H1 (cell line): ENCODE measurements around the gene MYOCD. TPM values are rescaled to one million over a fixed set of nuclear protein-coding genes. Genes with fewer than 3 reads are reported as not detected.

Experiments
- CTCF ChIA-PET: fragments of 300-600 bp; sonication (Branson Sonifier 250); formaldehyde crosslinking; loops from one replicate; lab custom pipeline; 2021; ENCODE audit not compliant: partially characterized antibody; lab: Charles Lee
- POLR2A ChIA-PET: fragments of 300-600 bp; sonication (Branson Sonifier 250); formaldehyde crosslinking; loops from one replicate; lab custom pipeline; 2021; ENCODE audit warnings: inconsistent platforms; ENCODE audit not compliant: partially characterized antibody; lab: Charles Lee
- DNase-seq, 2 experiments: peaks; one replicate each; pipeline versions ENCODE4 v3.0.0 to v3.0.0-alpha.2; 2010 to 2022; ENCODE audit warnings: low spot score in 2 of 2, low read depth in 1 of 2, mixed read lengths in 1 of 2
- FAIRE-seq: peaks from 2 replicates; lab custom pipeline; 2011; peaks lifted over from hg19 to GRCh38; lab: Jason Lieb, UNC
- H2AFZ ChIP-seq: 2 replicates; pipeline ENCODE4 v1.8.1; 2012; ENCODE audit warnings: low read length, inconsistent platforms
- H2AK5ac ChIP-seq: 2 replicates; pipeline ENCODE4 v1.6.1; 2013; ENCODE audit warnings: low read depth, low read length
- H2BK120ac ChIP-seq: replicated peaks from 2 replicates; pipeline ENCODE3; 2013; ENCODE audit warnings: low read depth, low read length, inconsistent platforms
- H2BK12ac ChIP-seq: 2 replicates; pipeline ENCODE4 v1.6.1; 2013; ENCODE audit warnings: low read depth, low read length
- H2BK15ac ChIP-seq: 2 replicates; pipeline ENCODE4 v1.6.1; 2013; ENCODE audit warnings: low read length
- H2BK20ac ChIP-seq: 2 replicates; pipeline ENCODE4 v1.6.1; 2013; ENCODE audit warnings: low read length
- H2BK5ac ChIP-seq: 2 replicates; pipeline ENCODE4 v1.6.1; 2013; ENCODE audit warnings: low read depth, low read length
- H3K14ac ChIP-seq: 2 replicates; pipeline ENCODE4 v1.6.1; 2013; ENCODE audit warnings: inconsistent platforms; ENCODE audit not compliant: insufficient read length
- H3K18ac ChIP-seq: 2 replicates; pipeline ENCODE4 v1.6.1; 2013; ENCODE audit warnings: low read length; ENCODE audit errors: extremely low read depth
- H3K23ac ChIP-seq: 2 replicates; pipeline ENCODE4 v1.6.1; 2013; ENCODE audit warnings: inconsistent platforms; ENCODE audit not compliant: insufficient read length
- H3K23me2 ChIP-seq: 2 replicates; pipeline ENCODE4 v1.6.1; 2013; ENCODE audit warnings: low read depth, low read length
- H3K27ac ChIP-seq: 2 replicates; pipeline ENCODE4 v1.6.1; 2011; ENCODE audit warnings: low read depth, low read length, inconsistent platforms
- H3K27me3 ChIP-seq, 4 experiments: replicated peaks in 1 of 4; 1 replicate in 1 of 4; 2 replicates in 3 of 4; pipeline versions ENCODE4 v1.6.1 to v1.8.1; 2011 to 2013; ENCODE audit warnings: low read length in 3 of 4, mild to moderate bottlenecking in 3 of 4, inconsistent platforms in 2 of 4, mixed read lengths in 2 of 4, moderate library complexity in 1 of 4; ENCODE audit not compliant: control insufficient read depth in 3 of 4, insufficient read depth in 3 of 4; ENCODE audit errors: extremely low read depth in 1 of 4
- H3K36me3 ChIP-seq, 4 experiments: 2 replicates each; pipeline versions ENCODE4 v1.6.1 to v1.8.1; 2011 to 2013; ENCODE audit warnings: mild to moderate bottlenecking in 4 of 4, low read length in 3 of 4, moderate library complexity in 2 of 4, control low read depth in 1 of 4, inconsistent platforms in 1 of 4; ENCODE audit not compliant: insufficient read depth in 4 of 4, control insufficient read depth in 2 of 4
- H3K4ac ChIP-seq: replicated peaks from 2 replicates; pipeline ENCODE3; 2013; ENCODE audit warnings: low read length, low read depth, mixed read lengths, inconsistent platforms; ENCODE audit not compliant: insufficient read length
- H3K4me1 ChIP-seq, 4 experiments: replicated peaks in 1 of 4; 1 replicate in 1 of 4; 2 replicates in 3 of 4; pipeline versions ENCODE4 v1.6.1 to v1.8.1; 2011 to 2013; ENCODE audit warnings: low read length in 3 of 4, inconsistent platforms in 2 of 4, mixed read lengths in 1 of 4; ENCODE audit not compliant: insufficient read depth in 4 of 4, control insufficient read depth in 3 of 4
- H3K4me2 ChIP-seq, 2 experiments: 2 replicates each; pipeline versions ENCODE4 v1.6.1 to v1.8.1; 2011 to 2013; ENCODE audit warnings: low read depth in 2 of 2, low read length in 2 of 2, control low read depth in 1 of 2, inconsistent platforms in 1 of 2, mild to moderate bottlenecking in 1 of 2; ENCODE audit not compliant: insufficient read depth in 1 of 2
- H3K4me3 ChIP-seq, 4 experiments: fragments of 200-600, 300-600 bp in 1 of 4; sonication (generic), shearing (Covaris generic), sonication (Bioruptor Twin) in 1 of 4; 2 replicates each; pipeline versions ENCODE4 v1.5.1 to v1.8.1; 2011 to 2016; ENCODE audit warnings: low read length in 4 of 4, low read depth in 3 of 4, control low read depth in 2 of 4, inconsistent platforms in 2 of 4, mild to moderate bottlenecking in 2 of 4, mixed read lengths in 1 of 4, moderate library complexity in 1 of 4; ENCODE audit not compliant: insufficient read depth in 2 of 4; ENCODE audit errors: extremely low read depth in 1 of 4
- H3K56ac ChIP-seq: replicated peaks from 2 replicates; pipeline ENCODE3; 2013; ENCODE audit warnings: low read depth, mild to moderate bottlenecking, mixed read lengths, low read length, inconsistent platforms; ENCODE audit not compliant: insufficient read length
- H3K79me1 ChIP-seq: 2 replicates; pipeline ENCODE4 v1.6.1; 2013; ENCODE audit warnings: low read depth, low read length, control low read depth
- H3K79me2 ChIP-seq, 2 experiments: 2 replicates each; pipeline versions ENCODE4 v1.6.1 to v1.8.1; 2012 to 2013; ENCODE audit warnings: low read length in 2 of 2, mild to moderate bottlenecking in 2 of 2, inconsistent platforms in 1 of 2; ENCODE audit not compliant: insufficient read depth in 2 of 2, control insufficient read depth in 1 of 2
- H3K9ac ChIP-seq, 4 experiments: replicated peaks in 1 of 4; 1 replicate in 1 of 4; 2 replicates in 3 of 4; pipeline versions ENCODE4 v1.6.1 to v1.8.1; 2011 to 2013; ENCODE audit warnings: low read depth in 3 of 4, low read length in 3 of 4, control low read depth in 2 of 4, mild to moderate bottlenecking in 2 of 4, moderate library complexity in 2 of 4, inconsistent platforms in 1 of 4; ENCODE audit errors: extremely low read depth in 1 of 4
- H3K9me3 ChIP-seq, 2 experiments: 2 replicates each; pipeline versions ENCODE4 v1.6.1 to v1.8.1; 2012 to 2013; ENCODE audit warnings: mild to moderate bottlenecking in 2 of 2, moderate library complexity in 2 of 2, control low read depth in 1 of 2, inconsistent platforms in 1 of 2, low read depth in 1 of 2, low read length in 1 of 2, mixed read lengths in 1 of 2; ENCODE audit not compliant: insufficient read depth in 2 of 2
- H4K20me1 ChIP-seq, 2 experiments: replicated peaks in 1 of 2; 2 replicates each; pipeline versions ENCODE3 to v1.8.1; 2011 to 2013; ENCODE audit warnings: inconsistent platforms in 2 of 2, low read length in 2 of 2, mild to moderate bottlenecking in 1 of 2; ENCODE audit not compliant: insufficient read depth in 2 of 2, control insufficient read depth in 1 of 2
- H4K5ac ChIP-seq: 2 replicates; pipeline ENCODE4 v1.6.1; 2013; ENCODE audit warnings: low read length, low read depth, mixed read lengths, inconsistent platforms; ENCODE audit not compliant: insufficient read length
- H4K8ac ChIP-seq: 2 replicates; pipeline ENCODE4 v1.8.0; 2013; ENCODE audit warnings: mild to moderate bottlenecking, moderate library complexity, low read length, inconsistent platforms; ENCODE audit not compliant: insufficient read depth; ENCODE audit errors: extremely low read depth
- H4K91ac ChIP-seq: replicated peaks from 2 replicates; pipeline ENCODE3; 2013; ENCODE audit warnings: low read length, mixed read lengths, inconsistent platforms; ENCODE audit not compliant: insufficient read length
- ASH2L ChIP-seq: fragments of 200-600, 300-600 bp; sonication (generic); IDR thresholded peaks from one replicate; pipeline ENCODE4 v1.7.1; 2017; ENCODE audit warnings: low read length
- ATF2 ChIP-seq: IDR thresholded peaks from 2 replicates; pipeline ENCODE4 v1.6.1; 2012; ENCODE audit warnings: low read length, inconsistent platforms
- HDAC6 ChIP-seq: IDR thresholded peaks from one replicate; pipeline ENCODE4 v1.7.1; 2012; ENCODE audit warnings: low read depth, mild to moderate bottlenecking, inconsistent platforms, low read length, moderate library complexity
- JUND ChIP-seq: IDR thresholded peaks from 2 replicates; pipeline ENCODE4 v1.6.1; 2011; ENCODE audit warnings: mild to moderate bottlenecking, improper control_type of control experiment, low read length
- KDM5A ChIP-seq: fragments of 200-600 bp; IDR thresholded peaks from 2 replicates; pipeline ENCODE4 v1.7.1; 2012; ENCODE audit warnings: mild to moderate bottlenecking, low read length, inconsistent platforms, mixed read lengths
- MAFK ChIP-seq: IDR thresholded peaks from 2 replicates; pipeline ENCODE4 v1.6.1; 2012; ENCODE audit warnings: low read depth, mild to moderate bottlenecking, improper control_type of control experiment, low read length
- SP1 ChIP-seq: IDR thresholded peaks from 2 replicates; pipeline ENCODE4 v1.6.1; 2011; ENCODE audit warnings: low read depth, low read length
- TAF1 ChIP-seq: IDR thresholded peaks from 2 replicates; pipeline ENCODE4 v1.6.1; 2011; ENCODE audit warnings: mild to moderate bottlenecking, low read depth, low read length
- USF2 ChIP-seq: IDR thresholded peaks from 2 replicates; pipeline ENCODE4 v1.6.1; 2011; ENCODE audit warnings: low read length, improper control_type of control experiment
- WGBS, 2 experiments: shearing (Covaris generic) in 1 of 2; methylation state at CpG; one replicate each; pipeline versions ENCODE4 v1.1.6 to v1.1.7; 2013 to 2015; ENCODE audit warnings: low lambda C conversion rate in 2 of 2, mixed read lengths in 2 of 2, inconsistent platforms in 1 of 2, low coverage in 1 of 2, missing lambda C conversion rate in 1 of 2; ENCODE audit not compliant: insufficient replicate concordance in 2 of 2, insufficient coverage in 1 of 2, insufficient read length in 1 of 2; ENCODE audit errors: extremely low coverage in 1 of 2, missing lambda C conversion rate in 1 of 2; 5-methylcytosine and 5-hydroxymethylcytosine counted together
- polyA plus RNA-seq, 7 experiments: library from polyadenylated mRNA; depleted of rRNA in 3 of 7; stranded (reverse) in 5 of 7; unstranded in 2 of 7; fragments of >200 nt in 5 of 7; fragments of 200-250 nt in 2 of 7; gene quantifications; 1 replicate in 5 of 7; 2 replicates in 1 of 7; 4 replicates in 1 of 7; pipeline versions ENCODE4 v1.2.1 to v1.2.3, GENCODE V29; 2011 to 2013; ENCODE audit warnings: missing spikeins in 2 of 7, mixed read lengths in 2 of 7
- total RNA-seq: library from RNA; stranded (reverse); fragmentation: NEBNext Ultra II Directional; extraction: Animal tissue kit (Norgen Biotek cat#: 25700); gene quantifications from 2 replicates; pipeline ENCODE4 v1.2.1, GENCODE V29; 2021

The MYOCD gene
- total and polyA plus RNA-seq, 2 of the 8 experiments (the other 6 are each of a cell fraction or from before 2014, with no cell fraction given): 0.30 to 4.9 TPM

- Histone ChIP-seq H3K14ac (no peak overlapping the region), H3K27me3 (peaks cover 0 to 2% (median under 1%) of the 10 kb centered on the region in 4 experiments; a peak in 3 of 7 replicates), H3K79me1 (no peaks in the 10 kb centered on the region), H3K9ac (no peak overlapping the region), H3K9me3 (no peaks in the 10 kb centered on the region), H2BK12ac (no peak overlapping the region), H3K4me3 (no peak overlapping the region), H4K8ac (no peak overlapping the region), H4K20me1 (no peaks in the 10 kb centered on the region), H3K79me2 (no peaks in the 10 kb centered on the region), H3K4me2 (no peak overlapping the region), H3K18ac (no peak overlapping the region), H2BK5ac (no peak overlapping the region), H3K23ac (no peak overlapping the region), H2AK5ac (no peak overlapping the region), H4K91ac (no peak overlapping the region), H3K4me1 (no peaks in the 10 kb centered on the region), H3K4ac (no peak overlapping the region), H2AFZ (no peak overlapping the region), H3K56ac (no peak overlapping the region), H2BK15ac (no peak overlapping the region), H3K23me2 (no peaks in the 10 kb centered on the region), H3K27ac (no peak overlapping the region), H4K5ac (no peak overlapping the region), H2BK120ac (no peak overlapping the region), H3K36me3 (no peaks in the 10 kb centered on the region), H2BK20ac (no peak overlapping the region)
- ChIA-PET POLR2A (no interaction called here), CTCF (interaction anchor here (0.6 to 1.2 kb wide), 2 partner anchors 47 to 75 kb away, joined by 3 read pairs; no protein-coding TSS in a partner anchor)
- 87% methylated on average over 2 of the region's 2 CpGs; no CpG with 5 or more reads in 1 of the 2 experiments for WGBS, 2 experiments
- FAIRE-seq (no peak), DNase-seq (no peak)
- TF ChIP-seq SP1 (no peak), ATF2 (no peak), ASH2L (no peak), KDM5A (no peak), JUND (no peak), MAFK (no peak), HDAC6 (no peak), TAF1 (no peak), USF2 (no peak)
These were observed 6.2 kb downstream of the MYOCD start for GRCh38 chr17:12671906-12672305.
